HUES48 (cell line): ENCODE measurements around the gene RNF10.
"Not testable (repeated sequence)": the region's sequence is repeated elsewhere in the genome, so short reads cannot be mapped to it uniquely, and the experiment has no call there.

Experiments used
- H3K27ac ChIP-seq: one replicate; pipeline ENCODE4 v1.7.0; 2013; ENCODE audit warnings: low read depth, low read length, inconsistent platforms
- H3K27me3 ChIP-seq: 2 replicates; pipeline ENCODE4 v1.6.1; 2013; ENCODE audit warnings: mild to moderate bottlenecking, low read length; ENCODE audit not compliant: control insufficient read depth, insufficient read depth
- H3K36me3 ChIP-seq: 2 replicates; pipeline ENCODE4 v1.6.1; 2013; ENCODE audit warnings: low read length; ENCODE audit not compliant: control insufficient read depth, insufficient read depth
- H3K4me1 ChIP-seq: 2 replicates; pipeline ENCODE4 v1.6.1; 2013; ENCODE audit warnings: mild to moderate bottlenecking, low read length; ENCODE audit not compliant: control insufficient read depth, insufficient read depth
- H3K4me3 ChIP-seq: 2 replicates; pipeline ENCODE4 v1.5.1; 2013; ENCODE audit warnings: mild to moderate bottlenecking, low read depth, low read length
- H3K9ac ChIP-seq: 2 replicates; pipeline ENCODE4 v1.6.1; 2013; ENCODE audit warnings: mild to moderate bottlenecking, low read depth, low read length, moderate library complexity
- H3K9me3 ChIP-seq: 2 replicates; pipeline ENCODE4 v1.6.1; 2013; ENCODE audit warnings: low read length; ENCODE audit not compliant: control insufficient read depth, insufficient read depth

Gene RNF10

GRCh38 chr12:120592121-120593049 is 58.2 kb downstream of the RNF10 start:
- Histone ChIP-seq H3K27ac (no peak overlapping the region), H3K9me3 (no peaks in the 10 kb centered on the region), H3K9ac (no peak overlapping the region), H3K4me1 (no peaks in the 10 kb centered on the region), H3K36me3 (no peaks in the 10 kb centered on the region), H3K4me3 (no peak overlapping the region), H3K27me3 (no peaks in the 10 kb centered on the region)

GRCh38 chr12:120596901-120597300 is 62.7 kb downstream of the RNF10 start:
- Histone ChIP-seq H3K4me1 (peaks cover 11% of the 10 kb centered on the region; the same call in 1 of the 2 replicates), H3K27me3 (no peaks in the 10 kb centered on the region), H3K4me3 (no peak overlapping the region), H3K36me3 (no peaks in the 10 kb centered on the region), H3K9ac (no peak overlapping the region), H3K9me3 (no peaks in the 10 kb centered on the region), H3K27ac (no peak overlapping the region)

GRCh38 chr12:120597861-120598260 is 63.7 kb downstream of the RNF10 start:
- Histone ChIP-seq H3K4me3 (no peak overlapping the region), H3K9me3 (no peaks in the 10 kb centered on the region), H3K36me3 (no peaks in the 10 kb centered on the region), H3K9ac (no peak overlapping the region), H3K27ac (no peak overlapping the region), H3K4me1 (peaks cover 11% of the 10 kb centered on the region; the same call in 1 of the 2 replicates), H3K27me3 (no peaks in the 10 kb centered on the region)

- H3K9ac ChIP-seq: no peak overlapping the region
- H3K36me3 ChIP-seq: no peaks in the 10 kb centered on the region
- no peaks in the 10 kb centered on the region for H3K27me3 ChIP-seq
- peaks cover 11% of the 10 kb centered on the region; the same call in 1 of the 2 replicates for H3K4me1 ChIP-seq
- no peak overlapping the region for H3K27ac ChIP-seq
- no peak overlapping the region for H3K4me3 ChIP-seq
- no peaks in the 10 kb centered on the region for H3K9me3 ChIP-seq
Measured at GRCh38 chr12:120598674-120599463, 64.7 kb downstream of the RNF10 start.

GRCh38 chr12:120599672-120600552 is 65.8 kb downstream of the RNF10 start:
- H3K9me3 ChIP-seq: no peaks in the 10 kb centered on the region
- no peaks in the 10 kb centered on the region for H3K27me3 ChIP-seq
- H3K36me3 ChIP-seq: no peaks in the 10 kb centered on the region
- no peak overlapping the region for H3K27ac ChIP-seq
- no peak overlapping the region for H3K9ac ChIP-seq
- H3K4me3 ChIP-seq: no peak overlapping the region
- peaks cover 11% of the 10 kb centered on the region; the same call in 1 of the 2 replicates for H3K4me1 ChIP-seq

DNA sequence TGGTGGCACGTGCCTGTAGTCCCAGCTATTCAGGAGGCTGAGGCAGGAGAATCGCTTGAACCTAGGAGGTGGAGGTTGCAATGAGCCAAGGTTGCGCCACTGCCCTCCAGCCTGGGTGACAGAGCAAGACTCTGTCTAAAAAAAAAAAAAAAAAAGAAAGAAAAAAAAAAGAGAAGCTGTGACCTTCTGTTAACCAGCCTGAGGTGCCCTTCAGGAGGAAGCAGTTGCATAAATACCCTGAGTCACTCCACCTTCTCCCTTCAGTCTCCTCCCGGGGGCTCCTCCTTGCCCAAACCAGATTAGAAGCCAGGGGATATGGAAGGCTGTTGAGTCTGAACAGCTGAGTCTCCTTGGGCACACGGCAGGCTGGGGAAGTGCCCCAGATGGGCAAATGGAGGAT is 68.3 kb downstream of the RNF10 start:
- H3K36me3 ChIP-seq, H3K27ac ChIP-seq, H3K9me3 ChIP-seq, H3K9ac ChIP-seq, H3K4me3 ChIP-seq, H3K27me3 ChIP-seq: not testable (repeated sequence)
- H3K4me1 ChIP-seq: peaks cover 11% of the 10 kb centered on the region; the same call in 1 of the 2 replicates

DNA sequence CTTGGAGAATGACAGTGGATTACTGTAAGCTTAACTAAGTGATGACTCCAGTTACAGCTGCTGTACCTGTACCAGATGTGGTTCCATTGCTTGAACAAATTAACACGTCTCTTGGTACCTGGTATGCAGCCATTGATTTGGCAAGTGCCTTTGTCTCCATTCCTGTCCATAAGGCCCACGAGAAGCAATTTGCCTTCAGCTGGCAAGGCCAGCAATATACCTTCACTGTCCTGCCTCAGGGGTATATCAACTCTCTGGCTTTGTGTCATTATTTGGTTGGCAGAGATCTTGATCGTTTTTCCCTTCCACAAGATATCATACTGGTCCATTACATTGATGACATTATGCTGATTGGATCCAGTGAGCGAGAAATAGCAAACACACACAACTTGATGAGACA is 76.4 kb downstream of the RNF10 start:
- Histone ChIP-seq H3K9ac (no peak overlapping the region), H3K4me3 (no peak overlapping the region), H3K9me3 (no peaks in the 10 kb centered on the region), H3K27me3 (no peaks in the 10 kb centered on the region), H3K27ac (no peak overlapping the region), H3K36me3 (no peaks in the 10 kb centered on the region), H3K4me1 (no peaks in the 10 kb centered on the region)

DNA sequence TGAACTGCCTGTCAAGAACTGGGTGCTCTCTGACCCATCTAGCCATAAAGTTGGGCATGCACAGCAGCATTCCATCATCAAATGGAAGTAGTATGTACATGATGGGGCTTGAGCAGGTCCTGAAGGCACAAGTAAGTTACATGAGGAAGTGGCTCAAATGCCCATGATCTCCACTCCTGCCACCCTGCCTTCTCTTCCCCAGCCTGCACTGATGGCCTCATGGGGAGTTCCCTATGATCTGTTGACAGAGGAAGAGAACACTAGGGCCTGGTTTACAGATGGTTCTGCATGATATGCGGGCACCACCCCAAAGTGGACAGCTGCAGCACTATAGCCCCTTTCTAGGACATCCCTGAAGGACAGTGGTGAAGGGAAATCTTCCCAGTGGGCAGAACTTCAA is 77.4 kb downstream of the RNF10 start:
- H3K4me1 ChIP-seq, H3K27me3 ChIP-seq, H3K27ac ChIP-seq, H3K9ac ChIP-seq, H3K9me3 ChIP-seq, H3K4me3 ChIP-seq, H3K36me3 ChIP-seq: not testable (repeated sequence)

GRCh38 chr12:120614848-120615247 is 80.7 kb downstream of the RNF10 start:
- Histone ChIP-seq H3K27me3 (no peaks in the 10 kb centered on the region), H3K4me1 (peaks cover 2% of the 10 kb centered on the region; the same call in 1 of the 2 replicates), H3K4me3 (no peak overlapping the region), H3K27ac (no peak overlapping the region), H3K36me3 (no peaks in the 10 kb centered on the region), H3K9me3 (no peaks in the 10 kb centered on the region), H3K9ac (no peak overlapping the region)

- not testable (repeated sequence) for H3K4me1 ChIP-seq, H3K9ac ChIP-seq, H3K36me3 ChIP-seq, H3K27ac ChIP-seq, H3K4me3 ChIP-seq, H3K27me3 ChIP-seq, H3K9me3 ChIP-seq
Measured at GRCh38 chr12:120617193-120617592, 83.0 kb downstream of the RNF10 start.
